ENCODE results near the gene STING1. TPM values are rescaled to one million over a fixed set of nuclear protein-coding genes. Genes with fewer than 3 reads are reported as not detected.
"Not testable (repeated sequence)": the region's sequence is repeated elsewhere in the genome, so short reads cannot be mapped to it uniquely, and the experiment has no call there.

Gene STING1
- total RNA-seq, result 10 to 100 TPM; 37.4 to 40.5 TPM

- Mint-ChIP-seq H3K27ac (peak within 1 kb of the TSS; percentile 96), H3K36me3 (peaks cover 14% of the 10 kb centered on the region), H3K27me3 (no peaks in the 10 kb centered on the region), H3K9me3 (no peaks in the 10 kb centered on the region), H3K4me3 (peak within 1 kb of the TSS; percentile 89), H3K4me1 (peaks cover 29% of the 10 kb centered on the region)
- DNase-seq, result peak; percentile 66
Observed at GRCh38 chr5:139482050-139482889, at the start of gene STING1. Gene STING1 (minus strand): TSS chr5:139482758. CDS start chr5:139481704, 1,054 bp downstream.

- H3K27me3 Mint-ChIP-seq, result no peaks in the 10 kb centered on the region
- no peak overlapping the region for H3K4me3 Mint-ChIP-seq
- H3K27ac Mint-ChIP-seq, result no peak overlapping the region
- H3K36me3 Mint-ChIP-seq, result no peaks in the 10 kb centered on the region
- H3K9me3 Mint-ChIP-seq, result peaks cover 3% of the 10 kb centered on the region
- no peaks in the 10 kb centered on the region for H3K4me1 Mint-ChIP-seq
- no peak for DNase-seq
Observed at GRCh38 chr5:139531772-139532169, 49.2 kb upstream of the STING1 start.

- H3K4me3 Mint-ChIP-seq, H3K27ac Mint-ChIP-seq, H3K36me3 Mint-ChIP-seq, H3K27me3 Mint-ChIP-seq, DNase-seq, H3K4me1 Mint-ChIP-seq, H3K9me3 Mint-ChIP-seq: not testable (repeated sequence)
Observed at GRCh38 chr5:139530079-139530478, 47.5 kb upstream of the STING1 start.

DNA sequence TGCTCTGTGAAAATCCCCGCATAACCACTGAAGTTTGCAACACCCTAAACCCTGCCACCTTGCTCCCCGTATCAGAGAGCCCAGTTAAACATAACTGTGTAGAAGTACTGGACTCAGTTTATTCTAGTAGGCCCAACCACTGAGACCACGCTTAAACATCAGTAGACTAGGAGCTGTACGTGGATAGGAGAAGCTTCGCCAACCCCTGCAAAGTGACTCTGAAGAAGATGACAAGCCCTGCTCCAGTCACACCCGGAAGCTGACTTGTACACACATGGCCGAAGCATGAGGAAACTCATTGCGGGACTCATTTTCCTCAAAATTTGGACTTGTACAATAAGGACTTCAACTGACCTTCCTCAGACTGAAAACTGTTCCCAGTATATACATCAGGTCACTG lies 46.1 kb upstream of the STING1 start:
- H3K36me3 Mint-ChIP-seq, H3K9me3 Mint-ChIP-seq, H3K27me3 Mint-ChIP-seq, DNase-seq, H3K4me3 Mint-ChIP-seq, H3K4me1 Mint-ChIP-seq, H3K27ac Mint-ChIP-seq: not testable (repeated sequence)

DNA sequence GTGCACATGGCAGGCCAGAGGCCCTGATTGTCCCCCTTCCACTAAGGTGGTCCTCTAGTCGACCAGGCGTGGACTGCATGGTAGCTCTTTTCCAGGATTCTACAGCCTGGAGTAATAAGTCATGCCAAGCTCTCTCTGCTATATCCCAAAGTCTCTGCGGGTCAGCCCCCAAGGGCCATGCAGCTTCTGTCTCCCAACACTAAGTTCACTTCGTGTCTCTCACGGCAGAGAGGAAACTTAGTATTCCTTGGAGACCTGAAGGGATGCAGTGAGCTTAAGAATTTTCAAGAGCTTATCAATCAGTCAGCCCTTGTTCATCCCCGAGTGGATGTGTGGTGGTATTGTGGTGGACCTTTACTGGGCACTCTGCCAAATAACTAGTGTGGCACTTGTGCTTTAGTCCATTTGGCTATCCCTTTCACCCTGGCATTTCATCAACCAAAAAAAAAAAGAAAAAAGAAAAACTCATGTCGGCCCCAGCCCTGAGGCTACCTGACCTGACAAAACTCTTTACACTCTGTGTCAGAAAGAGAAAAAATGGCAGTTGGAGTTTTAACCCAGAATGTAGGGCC lies 45.4 kb upstream of the STING1 start:
- not testable (repeated sequence) for DNase-seq, H3K27me3 Mint-ChIP-seq, H3K4me1 Mint-ChIP-seq, H3K36me3 Mint-ChIP-seq, H3K9me3 Mint-ChIP-seq, H3K4me3 Mint-ChIP-seq, H3K27ac Mint-ChIP-seq

DNA sequence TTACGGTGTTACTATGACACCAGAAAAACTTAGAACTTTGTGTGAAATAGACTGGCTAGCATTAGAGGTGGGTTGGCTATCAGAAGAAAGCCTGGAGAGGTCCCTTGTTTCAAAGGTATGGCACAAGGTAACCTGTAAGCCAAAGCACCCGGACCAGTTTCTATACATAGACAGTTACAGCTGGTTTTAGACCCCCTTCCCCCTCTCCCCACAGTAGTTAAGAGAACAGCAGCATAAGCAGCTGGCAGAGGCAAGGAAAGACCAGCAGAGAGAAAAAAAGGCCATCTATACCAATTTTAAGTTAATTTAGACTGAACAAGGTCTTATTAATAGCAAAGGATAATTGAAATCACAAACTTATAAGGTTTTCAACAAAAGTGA lies 44.5 kb upstream of the STING1 start:
- H3K27ac Mint-ChIP-seq, H3K27me3 Mint-ChIP-seq, DNase-seq, H3K4me3 Mint-ChIP-seq, H3K36me3 Mint-ChIP-seq, H3K9me3 Mint-ChIP-seq, H3K4me1 Mint-ChIP-seq: not testable (repeated sequence)

DNA sequence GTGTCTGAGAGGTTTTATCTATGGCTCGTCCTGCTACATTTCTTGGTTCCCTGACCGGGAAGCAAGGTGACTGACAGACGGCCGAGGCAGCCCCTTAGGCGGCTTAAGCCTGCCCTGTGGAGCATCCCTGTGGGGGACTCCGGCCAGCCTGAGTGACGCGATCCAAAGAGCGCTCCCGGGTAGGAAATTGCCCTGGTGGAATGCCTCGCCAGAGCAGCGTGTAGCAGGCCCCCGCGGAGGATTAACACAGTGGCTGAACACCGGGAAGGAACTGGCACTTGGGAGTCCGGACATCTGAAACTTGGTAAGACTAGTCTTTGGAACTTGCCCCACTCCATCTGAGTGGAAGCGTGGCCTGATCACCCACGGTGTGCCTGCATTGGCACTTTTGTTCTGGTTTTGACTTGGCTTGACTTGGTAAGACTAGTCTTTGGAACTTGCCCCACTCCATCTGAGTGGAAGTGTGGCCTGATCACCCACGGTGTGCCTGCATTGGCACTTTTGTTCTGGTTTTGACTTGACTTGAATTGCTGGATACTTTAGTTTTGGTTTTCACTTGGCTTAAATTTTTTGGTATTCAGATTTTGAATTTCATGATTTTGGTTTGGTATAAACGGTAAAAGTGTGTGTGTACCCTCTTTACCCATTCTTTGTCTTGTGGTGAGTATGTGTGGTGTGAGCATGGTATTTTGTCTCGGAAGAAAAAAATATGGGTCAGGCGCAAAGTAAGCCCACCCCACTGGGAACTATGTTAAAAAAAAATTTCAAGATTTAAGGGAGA lies 43.9 kb upstream of the STING1 start:
- H3K4me1 Mint-ChIP-seq, DNase-seq, H3K9me3 Mint-ChIP-seq, H3K4me3 Mint-ChIP-seq, H3K27me3 Mint-ChIP-seq, H3K36me3 Mint-ChIP-seq, H3K27ac Mint-ChIP-seq: not testable (repeated sequence)

DNA sequence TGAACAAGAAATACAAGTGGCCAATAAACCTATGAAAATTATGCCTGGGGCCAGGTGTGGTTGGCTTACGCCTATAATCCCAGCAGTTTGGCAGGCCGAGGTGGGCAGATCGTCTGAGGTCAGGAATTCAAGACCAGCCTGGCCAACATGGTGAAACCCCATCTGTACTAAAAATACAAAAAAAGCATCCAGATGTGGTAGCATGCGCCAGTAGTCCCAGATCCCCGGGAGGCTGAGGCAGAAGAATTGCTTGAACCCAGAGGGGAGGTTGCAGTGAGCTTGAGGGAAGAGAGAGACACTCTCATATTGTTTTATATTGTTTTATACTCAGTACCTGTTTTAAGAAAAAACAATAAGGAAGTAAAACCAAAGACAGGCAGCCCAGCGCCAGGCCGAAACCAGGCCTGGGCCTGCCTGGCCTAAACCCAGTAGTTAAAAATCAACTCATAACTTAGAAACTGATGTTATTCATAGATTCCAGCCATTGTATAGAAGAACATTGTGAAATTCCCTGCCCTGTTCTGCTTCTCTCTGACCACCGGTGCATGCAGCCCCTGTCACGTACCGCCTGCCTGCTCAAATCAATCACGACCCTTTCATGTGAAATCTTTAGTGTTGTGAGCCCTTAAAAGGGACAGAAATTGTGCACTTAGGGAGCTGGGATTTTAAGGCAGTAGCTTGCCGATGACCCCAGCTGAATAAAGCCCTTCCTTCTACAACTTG lies 43.2 kb upstream of the STING1 start:
- not testable (repeated sequence) for H3K4me1 Mint-ChIP-seq, H3K9me3 Mint-ChIP-seq, DNase-seq, H3K27me3 Mint-ChIP-seq, H3K27ac Mint-ChIP-seq, H3K4me3 Mint-ChIP-seq, H3K36me3 Mint-ChIP-seq

DNA sequence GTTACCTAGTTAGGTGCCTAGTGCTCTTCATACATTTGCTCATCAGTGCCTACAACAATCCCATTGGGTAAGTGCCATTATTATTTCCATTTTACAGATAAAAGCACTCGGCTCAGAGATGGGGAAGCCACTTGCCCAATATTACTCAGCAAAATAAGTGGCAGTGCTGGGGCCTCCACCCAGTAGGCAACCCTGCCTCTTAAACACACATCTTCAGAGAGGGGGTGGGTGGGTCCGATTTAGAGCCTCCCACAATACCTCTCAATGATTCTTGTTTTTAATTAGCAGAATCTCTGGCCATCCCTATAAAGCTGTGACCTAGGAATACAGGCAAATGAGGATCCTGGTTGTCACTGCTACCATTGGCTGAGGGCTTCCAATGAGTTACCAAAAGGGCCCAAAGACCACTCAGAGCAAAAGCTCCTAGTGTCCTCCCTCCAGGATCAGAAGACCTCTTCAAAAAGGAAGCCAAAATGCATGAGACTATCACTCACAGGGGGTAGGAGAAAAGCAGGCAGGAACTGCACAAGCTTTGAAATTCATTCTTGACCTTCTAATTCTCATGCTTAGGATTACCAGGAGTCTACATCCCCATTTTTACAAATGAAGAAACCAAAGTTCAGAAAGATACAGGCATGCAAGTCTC lies 42.5 kb upstream of the STING1 start:
- Mint-ChIP-seq H3K4me3 (no peak overlapping the region), H3K4me1 (no peaks in the 10 kb centered on the region), H3K36me3 (no peaks in the 10 kb centered on the region), H3K9me3 (no peaks in the 10 kb centered on the region), H3K27ac (no peak overlapping the region), H3K27me3 (no peaks in the 10 kb centered on the region)
- no peak for DNase-seq

GRCh38 chr5:139524446-139524845 lies 41.9 kb upstream of the STING1 start:
- Mint-ChIP-seq H3K27me3 (no peaks in the 10 kb centered on the region), H3K27ac (no peak overlapping the region), H3K9me3 (no peaks in the 10 kb centered on the region), H3K4me3 (no peak overlapping the region), H3K36me3 (no peaks in the 10 kb centered on the region), H3K4me1 (no peaks in the 10 kb centered on the region)
- DNase-seq, result no peak

DNA sequence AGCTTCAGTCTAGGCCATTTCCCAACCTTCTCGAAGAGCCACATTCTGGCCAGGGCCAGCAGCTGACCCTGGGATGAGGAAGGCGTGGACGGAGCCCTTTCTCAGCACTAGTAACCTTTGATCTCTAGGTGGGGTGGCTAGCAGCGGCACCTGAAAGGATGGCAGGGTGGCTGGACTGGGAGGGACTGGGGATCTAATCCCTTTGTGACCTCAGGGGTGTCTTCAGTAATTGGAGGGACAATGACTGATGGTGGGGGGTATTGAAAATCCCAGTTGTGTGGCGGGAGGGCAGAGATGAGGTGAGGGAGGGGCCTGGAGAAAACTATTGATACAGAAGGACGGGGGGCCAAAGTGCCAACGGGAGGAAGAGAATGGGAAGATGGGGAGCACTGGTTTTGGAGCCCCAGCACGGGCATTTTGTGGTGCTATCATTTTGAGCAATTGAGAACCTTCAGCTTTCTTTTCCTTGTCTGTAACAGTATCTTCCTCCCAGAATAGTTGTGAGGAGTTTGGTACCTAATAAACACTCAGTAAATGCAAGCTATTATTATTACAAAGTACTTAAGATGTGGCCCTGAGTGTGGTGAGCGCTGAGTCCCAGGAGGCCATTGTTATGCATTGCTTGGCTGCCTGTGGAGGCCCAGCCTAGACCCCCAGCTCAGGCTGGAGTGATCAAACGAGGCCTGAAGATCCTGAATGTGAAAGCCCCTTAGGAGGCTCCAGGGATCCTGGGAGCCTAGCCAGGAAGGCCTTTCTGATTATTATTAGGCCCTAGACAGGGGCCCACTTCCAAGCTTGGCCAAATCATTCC lies 41.3 kb upstream of the STING1 start:
- H3K27me3 Mint-ChIP-seq, result no peaks in the 10 kb centered on the region
- H3K9me3 Mint-ChIP-seq, result no peaks in the 10 kb centered on the region
- no peak overlapping the region for H3K4me3 Mint-ChIP-seq
- H3K36me3 Mint-ChIP-seq, result no peaks in the 10 kb centered on the region
- peaks cover 1% of the 10 kb centered on the region for H3K4me1 Mint-ChIP-seq
- DNase-seq, result no peak
- no peak overlapping the region for H3K27ac Mint-ChIP-seq

DNA sequence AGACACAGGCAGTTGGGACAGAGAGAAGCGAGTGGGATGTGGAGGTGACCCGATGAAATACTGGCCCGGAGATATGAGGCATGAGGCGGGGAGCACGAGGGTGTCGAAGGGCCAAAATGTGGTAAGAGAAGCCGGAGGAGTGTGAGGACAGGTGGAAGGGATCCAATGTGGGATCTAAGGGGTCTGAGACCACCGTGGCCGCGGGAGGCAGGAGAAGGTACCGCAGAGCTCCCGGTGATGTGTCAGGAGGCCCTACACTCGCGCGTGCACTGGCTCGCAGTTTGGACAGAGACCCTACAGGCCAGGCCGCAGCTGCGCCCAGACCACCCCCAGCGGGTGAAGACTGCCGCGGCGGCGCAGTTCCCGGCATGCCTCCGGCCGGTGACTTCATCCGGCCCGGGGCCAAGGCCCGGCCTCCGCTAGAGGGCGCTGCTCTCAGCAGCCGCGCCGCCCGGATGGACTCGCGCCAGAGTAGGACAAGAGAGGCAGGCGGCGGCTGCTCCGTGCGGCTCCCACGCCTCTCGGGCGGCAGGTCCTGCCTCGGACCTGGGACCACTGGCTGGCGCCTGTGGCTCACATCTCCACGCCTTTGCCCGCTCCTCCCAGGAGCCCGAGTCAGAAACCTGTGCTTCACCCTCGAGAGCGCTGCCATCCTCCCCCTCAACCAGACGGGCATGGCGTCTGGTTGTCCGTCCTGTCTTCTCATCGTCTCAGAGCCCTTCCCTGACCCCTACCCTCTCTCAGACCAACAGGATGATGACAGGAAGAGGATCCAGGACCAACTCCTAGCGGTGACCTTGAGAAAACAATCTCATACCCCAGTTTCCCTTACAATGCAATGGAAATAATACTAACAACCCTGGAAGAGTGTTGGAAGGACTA lies 35.4 kb upstream of the STING1 start:
- H3K4me1 Mint-ChIP-seq, result peaks cover 19% of the 10 kb centered on the region
- H3K27ac Mint-ChIP-seq, result peak overlapping the region; percentile 85
- peak; percentile 92 for DNase-seq
- no peaks in the 10 kb centered on the region for H3K36me3 Mint-ChIP-seq
- H3K27me3 Mint-ChIP-seq, result no peaks in the 10 kb centered on the region
- no peaks in the 10 kb centered on the region for H3K9me3 Mint-ChIP-seq
- peak overlapping the region; percentile 79 for H3K4me3 Mint-ChIP-seq

GRCh38 chr5:139514486-139514856 lies 31.9 kb upstream of the STING1 start:
- H3K36me3 Mint-ChIP-seq, result peaks cover 3% of the 10 kb centered on the region
- H3K4me1 Mint-ChIP-seq, result peaks cover 41% of the 10 kb centered on the region
- no peak for DNase-seq
- H3K9me3 Mint-ChIP-seq, result peaks cover 4% of the 10 kb centered on the region
- no peaks in the 10 kb centered on the region for H3K27me3 Mint-ChIP-seq
- no peak overlapping the region for H3K4me3 Mint-ChIP-seq
- no peak overlapping the region for H3K27ac Mint-ChIP-seq

Data from activated naive CD8-positive, alpha-beta T cell treated with anti-CD3 and anti-CD28 coated beads for 36 hours (primary cell).